HEK293 (cell line): ENCODE measurements around the gene LMF1.

ENCODE experiments used
- CTCF ChIA-PET: fragments of 350-600 bp; formaldehyde crosslinking; extraction: SDS; loops from one replicate; lab custom pipeline; 2021; ENCODE audit warnings: antibody characterized with exemption; lab: Yijun Ruan, JAX
- POLR2A ChIA-PET: fragments of 300-600 bp; formaldehyde crosslinking; extraction: SDS; loops from one replicate; lab custom pipeline; 2020; ENCODE audit warnings: antibody characterized with exemption, inconsistent platforms; lab: Yijun Ruan, JAX
- H3K27ac ChIP-seq: fragments of 200-500 bp; sonication (Bioruptor generic); 2 replicates; pipeline ENCODE4 v1.5.1; 2014; ENCODE audit warnings: low read depth, low read length, control low read depth, inconsistent platforms; ENCODE audit errors: extremely low read depth
- H3K36me3 ChIP-seq, 2 experiments: fragments of 200-500 bp in 1 of 2; sonication (Bioruptor generic) in 1 of 2; 1 replicate in 1 of 2; 2 replicates in 1 of 2; pipeline ENCODE4 v1.5.1; 2014 to 2017; ENCODE audit warnings: inconsistent platforms in 2 of 2, low read length in 2 of 2; ENCODE audit not compliant: control insufficient read depth in 2 of 2, insufficient read depth in 1 of 2
- H3K4me1 ChIP-seq: fragments of 200-500 bp; sonication (Bioruptor generic); 2 replicates; pipeline ENCODE4 v1.5.1; 2014; ENCODE audit warnings: mild to moderate bottlenecking, low read length, inconsistent platforms; ENCODE audit not compliant: control insufficient read depth, insufficient read depth
- H3K4me3 ChIP-seq: 2 replicates; pipeline ENCODE4 v1.5.1; 2011; ENCODE audit warnings: low read depth, mild to moderate bottlenecking, control low read depth, low read length, moderate library complexity
- H3K9me3 ChIP-seq: fragments of 200-500 bp; sonication (Bioruptor generic); 2 replicates; pipeline ENCODE4 v1.5.1; 2014; ENCODE audit warnings: low read depth, low read length, inconsistent platforms; ENCODE audit not compliant: control insufficient read depth, insufficient read depth
- EGR2 ChIP-seq: fragments of 450-650 bp; formaldehyde crosslinking; IDR thresholded peaks from 2 replicates; pipeline ENCODE4 v1.5.1; 2016; ENCODE audit warnings: low read depth, missing biosample characterization, missing genetic modification characterization
- HOXD13 ChIP-seq: sonication (generic); formaldehyde crosslinking; IDR thresholded peaks from 2 replicates; pipeline ENCODE4 v1.8.0; 2022; ENCODE audit warnings: missing genetic modification reagents, borderline replicate concordance
- IKZF3 ChIP-seq: fragments of 450-650 bp; IDR thresholded peaks from 2 replicates; pipeline ENCODE4 v1.5.0; 2018; ENCODE audit warnings: missing biosample characterization, mild to moderate bottlenecking, missing genetic modification characterization, moderate library complexity
- SCRT1 ChIP-seq: fragments of 450-650 bp; formaldehyde crosslinking; IDR thresholded peaks from 2 replicates; pipeline ENCODE4 v1.5.1; 2016; ENCODE audit warnings: missing biosample characterization, missing genetic modification characterization, borderline replicate concordance
- SP2 ChIP-seq: fragments of 450-650 bp; formaldehyde crosslinking; IDR thresholded peaks from 2 replicates; pipeline ENCODE4 v1.5.1; 2016; ENCODE audit warnings: missing biosample characterization, missing genetic modification characterization
- TCF7L2 ChIP-seq: IDR thresholded peaks from 2 replicates; pipeline ENCODE4 v1.6.1; 2011; ENCODE audit warnings: low read depth, mild to moderate bottlenecking, inconsistent platforms, low read length, moderate library complexity, borderline replicate concordance
- ZBTB17 ChIP-seq: fragments of 450-650 bp; formaldehyde crosslinking; IDR thresholded peaks from 2 replicates; pipeline ENCODE4 v1.5.1; 2016; ENCODE audit warnings: missing biosample characterization, missing genetic modification characterization
- ZIC2 ChIP-seq: fragments of 450-650 bp; formaldehyde crosslinking; IDR thresholded peaks from 2 replicates; pipeline ENCODE4 v1.5.1; 2016; ENCODE audit warnings: missing biosample characterization, missing genetic modification characterization
- ZNF335 ChIP-seq: fragments of 450-650 bp; formaldehyde crosslinking; conservative IDR thresholded peaks from 2 replicates; pipeline ENCODE4 v1.5.1; 2016; ENCODE audit warnings: missing biosample characterization, missing genetic modification characterization
- ZNF394 ChIP-seq: fragments of 450-650 bp; formaldehyde crosslinking; IDR thresholded peaks from 2 replicates; pipeline ENCODE4 v1.5.1; 2016; ENCODE audit warnings: missing biosample characterization, missing genetic modification characterization, mild to moderate bottlenecking, moderate library complexity, borderline replicate concordance
- ZNF426 ChIP-seq: fragments of 450-650 bp; formaldehyde crosslinking; IDR thresholded peaks from 2 replicates; pipeline ENCODE4 v1.5.1; 2017; ENCODE audit warnings: missing biosample characterization, missing genetic modification characterization, mild to moderate bottlenecking, inconsistent platforms, moderate library complexity
- ZNF549 ChIP-seq: fragments of 450-650 bp; IDR thresholded peaks from 2 replicates; pipeline ENCODE4 v1.5.1; 2018; ENCODE audit warnings: missing biosample characterization, missing genetic modification characterization, mild to moderate bottlenecking, inconsistent platforms, moderate library complexity
- ZNF664 ChIP-seq: fragments of 450-650 bp; formaldehyde crosslinking; IDR thresholded peaks from 2 replicates; pipeline ENCODE4 v1.5.1; 2016; ENCODE audit warnings: missing biosample characterization, missing genetic modification characterization
- ZNF677 ChIP-seq: fragments of 450-650 bp; IDR thresholded peaks from 2 replicates; pipeline ENCODE4 v1.5.0; 2018; ENCODE audit warnings: missing biosample characterization, mild to moderate bottlenecking, missing genetic modification characterization, moderate library complexity
- ZNF776 ChIP-seq: fragments of 450-650 bp; formaldehyde crosslinking; IDR thresholded peaks from 2 replicates; pipeline ENCODE4 v1.5.0; 2017; ENCODE audit warnings: missing biosample characterization, missing genetic modification characterization, borderline replicate concordance
- ZNF785 ChIP-seq: fragments of 450-650 bp; formaldehyde crosslinking; IDR thresholded peaks from 2 replicates; pipeline ENCODE4 v1.5.1; 2016; ENCODE audit warnings: missing biosample characterization, missing genetic modification characterization
- TF ChIP-seq, protein P1 (sequence below): fragments of 450-650 bp; formaldehyde crosslinking; IDR thresholded peaks from 2 replicates; pipeline ENCODE4 v1.5.1; 2016; ENCODE audit warnings: missing biosample characterization, missing genetic modification characterization
- TF ChIP-seq, protein P2 (sequence below): fragments of 450-650 bp; formaldehyde crosslinking; conservative IDR thresholded peaks from 2 replicates; pipeline ENCODE4 v1.5.1; 2016; ENCODE audit warnings: low read depth, missing biosample characterization, missing genetic modification characterization

Gene LMF1

DNA sequence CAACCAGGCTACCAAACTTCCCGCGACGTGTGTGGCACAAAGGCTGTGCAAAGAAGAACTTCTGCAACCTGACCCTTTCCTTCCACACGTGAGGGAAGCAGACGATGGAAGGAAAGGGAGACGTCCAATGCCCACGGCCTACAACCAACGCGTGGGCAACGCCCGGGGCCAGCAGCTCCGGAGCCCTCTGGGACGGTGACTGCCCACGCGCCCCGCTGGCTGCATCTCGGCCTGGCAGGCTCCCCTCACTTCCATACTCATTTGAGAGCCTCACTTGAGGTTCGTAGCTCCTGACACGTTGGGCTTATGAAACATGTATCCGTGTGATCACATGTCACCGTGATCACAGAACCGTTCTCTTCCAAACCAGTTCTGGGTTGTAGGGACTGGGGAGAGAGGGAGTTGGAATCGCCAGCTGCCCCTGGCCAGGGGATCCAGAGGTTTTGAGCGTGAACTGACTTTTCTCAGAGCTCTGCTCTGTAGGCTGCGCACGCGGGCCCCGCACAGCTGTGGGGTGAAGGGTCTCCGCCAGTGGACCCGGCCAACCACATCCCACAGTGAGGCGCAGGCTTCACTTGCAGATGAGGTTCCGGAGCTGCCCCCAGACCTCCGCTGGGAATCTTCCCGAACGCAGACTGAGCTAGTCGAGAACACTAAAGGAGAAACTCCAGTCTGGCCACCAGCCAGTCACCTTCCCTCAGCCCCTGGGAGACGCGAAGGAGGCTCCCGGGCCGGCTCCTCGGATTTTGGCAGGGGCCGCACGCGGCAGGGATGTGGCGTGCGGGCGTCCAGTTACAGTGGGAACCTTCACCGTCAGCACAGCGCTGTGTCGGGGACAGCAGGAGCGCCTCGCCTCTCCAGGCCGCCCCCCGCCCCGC lies 1.0 kb downstream of the LMF1 start (continued):
- no peak for TF ChIP-seq ZNF785 (tag by site-specific recombination)
- no peak for TF ChIP-seq ZNF549 (tag by site-specific recombination)
- TF ChIP-seq ZNF335, result no peak
- TF ChIP-seq SP2 (tag by site-specific recombination), result no peak
- 0 out of 2 replicates have a peak, but pooled peaks have one; percentile 12 for TF ChIP-seq ZBTB17 (tag by site-specific recombination)
- no peak for TF ChIP-seq IKZF3
- peak; percentile 49; the same call in 1 of the 2 replicates for TF ChIP-seq EGR2 (tag by site-specific recombination)
- TF ChIP-seq ZNF677 (tag by site-specific recombination), result no peak
- TF ChIP-seq ZNF664 (tag by site-specific recombination), result no peak
- TF ChIP-seq, protein P1, sequence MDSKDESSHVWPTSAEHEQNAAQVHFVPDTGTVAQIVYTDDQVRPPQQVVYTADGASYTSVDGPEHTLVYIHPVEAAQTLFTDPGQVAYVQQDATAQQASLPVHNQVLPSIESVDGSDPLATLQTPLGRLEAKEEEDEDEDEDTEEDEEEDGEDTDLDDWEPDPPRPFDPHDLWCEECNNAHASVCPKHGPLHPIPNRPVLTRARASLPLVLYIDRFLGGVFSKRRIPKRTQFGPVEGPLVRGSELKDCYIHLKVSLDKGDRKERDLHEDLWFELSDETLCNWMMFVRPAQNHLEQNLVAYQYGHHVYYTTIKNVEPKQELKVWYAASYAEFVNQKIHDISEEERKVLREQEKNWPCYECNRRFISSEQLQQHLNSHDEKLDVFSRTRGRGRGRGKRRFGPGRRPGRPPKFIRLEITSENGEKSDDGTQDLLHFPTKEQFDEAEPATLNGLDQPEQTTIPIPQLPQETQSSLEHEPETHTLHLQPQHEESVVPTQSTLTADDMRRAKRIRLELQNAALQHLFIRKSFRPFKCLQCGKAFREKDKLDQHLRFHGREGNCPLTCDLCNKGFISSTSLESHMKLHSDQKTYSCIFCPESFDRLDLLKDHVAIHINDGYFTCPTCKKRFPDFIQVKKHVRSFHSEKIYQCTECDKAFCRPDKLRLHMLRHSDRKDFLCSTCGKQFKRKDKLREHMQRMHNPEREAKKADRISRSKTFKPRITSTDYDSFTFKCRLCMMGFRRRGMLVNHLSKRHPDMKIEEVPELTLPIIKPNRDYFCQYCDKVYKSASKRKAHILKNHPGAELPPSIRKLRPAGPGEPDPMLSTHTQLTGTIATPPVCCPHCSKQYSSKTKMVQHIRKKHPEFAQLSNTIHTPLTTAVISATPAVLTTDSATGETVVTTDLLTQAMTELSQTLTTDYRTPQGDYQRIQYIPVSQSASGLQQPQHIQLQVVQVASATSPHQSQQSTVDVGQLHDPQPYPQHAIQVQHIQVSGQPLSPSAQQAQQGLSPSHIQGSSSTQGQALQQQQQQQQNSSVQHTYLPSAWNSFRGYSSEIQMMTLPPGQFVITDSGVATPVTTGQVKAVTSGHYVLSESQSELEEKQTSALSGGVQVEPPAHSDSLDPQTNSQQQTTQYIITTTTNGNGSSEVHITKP (tag by site-specific recombination), result peak; percentile 40; the same call in 1 of the 2 replicates

DNA sequence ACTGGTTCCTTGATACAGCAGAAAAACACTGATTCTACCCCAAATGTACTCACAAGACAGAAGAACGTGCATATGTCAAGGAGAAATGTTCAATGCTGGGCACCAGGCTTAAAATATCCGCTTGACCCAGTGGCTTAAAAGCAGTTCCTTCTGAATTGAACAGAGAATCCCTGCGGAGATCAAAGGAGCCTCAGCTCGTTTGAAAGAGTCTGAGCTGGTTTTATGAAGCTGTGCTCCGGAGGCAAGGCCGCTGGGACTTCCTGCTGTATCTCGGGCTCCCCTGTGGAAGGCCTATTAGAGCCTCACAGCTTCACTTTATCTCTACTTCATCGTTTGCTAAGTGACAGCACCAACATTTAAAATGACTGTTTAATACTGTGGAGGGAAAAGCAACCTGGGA lies 2.2 kb downstream of the LMF1 start:
- no peak overlapping the region for H3K4me3 ChIP-seq
- TF ChIP-seq, protein P1 (tag by site-specific recombination), result no peak
- TF ChIP-seq TCF7L2 (peak; percentile 90), EGR2 (tag by site-specific recombination) (no peak), ZIC2 (peak; percentile 88)
- H3K9me3 ChIP-seq, result no peaks in the 10 kb centered on the region
- POLR2A ChIA-PET, result no interaction called here
- H3K4me1 ChIP-seq, result peaks cover 7% of the 10 kb centered on the region; the same call in 1 of the 2 replicates
- peaks cover 0 to 26% of the 10 kb centered on the region in 2 experiments; a peak in 1 of 3 replicates for H3K36me3 ChIP-seq
- H3K27ac ChIP-seq, result no peak overlapping the region
- CTCF ChIA-PET, result interaction anchor here (1.5 kb wide), 1 partner anchor 87 kb away, joined by 5 read pairs; no protein-coding TSS in a partner anchor

DNA sequence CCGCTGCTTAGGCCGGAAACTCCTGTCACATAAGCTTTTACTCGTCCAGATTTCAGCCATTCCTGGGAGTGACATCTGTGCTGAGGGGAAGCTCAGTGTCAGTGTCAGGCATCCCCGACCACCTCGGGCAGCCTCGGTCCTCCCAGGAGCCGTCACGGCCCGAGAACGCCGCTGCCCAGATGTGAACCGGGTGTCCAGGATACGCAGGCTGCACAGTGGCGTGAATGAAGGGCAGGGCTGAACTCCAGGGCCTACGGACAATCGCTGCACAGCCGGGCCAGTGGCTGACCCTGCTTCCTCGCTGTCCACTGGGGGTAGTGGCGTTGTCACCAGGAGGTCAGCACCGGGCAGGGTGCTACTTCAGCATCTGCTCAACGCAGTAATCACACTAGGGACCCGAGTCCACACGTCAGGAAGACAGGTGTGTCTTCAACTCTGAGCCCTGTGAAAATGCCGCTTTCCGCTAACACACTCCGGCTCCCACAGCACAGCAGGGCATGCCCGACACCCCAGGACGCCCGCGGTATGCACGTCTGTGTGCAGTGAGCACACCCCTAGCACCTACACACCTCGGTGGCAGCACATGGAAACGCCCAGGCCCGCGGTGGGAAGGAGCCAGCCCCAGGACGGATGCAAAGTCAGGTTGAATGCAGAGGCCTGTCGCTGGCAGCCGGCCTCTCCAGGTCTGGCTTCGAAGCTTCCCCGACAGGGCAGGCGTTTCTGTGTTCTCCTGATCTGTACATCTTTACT lies 3.1 kb downstream of the LMF1 start:
- H3K27ac ChIP-seq, result no peak overlapping the region
- ChIA-PET POLR2A (no interaction called here), CTCF (no interaction called here)
- H3K9me3 ChIP-seq, result no peaks in the 10 kb centered on the region
- H3K4me1 ChIP-seq, result peaks cover 7% of the 10 kb centered on the region; the same call in 1 of the 2 replicates
- no peak overlapping the region for H3K4me3 ChIP-seq
- H3K36me3 ChIP-seq, result peaks cover 0 to 26% of the 10 kb centered on the region in 2 experiments; a peak in 1 of 3 replicates
- TF ChIP-seq HOXD13 (CRISPR knock-in tag) (no peak), SCRT1 (no peak), ZNF394 (tag by site-specific recombination) (no peak), ZNF426 (tag by site-specific recombination) (no peak), ZNF776 (tag by site-specific recombination) (no peak)
- TF ChIP-seq, protein P2, sequence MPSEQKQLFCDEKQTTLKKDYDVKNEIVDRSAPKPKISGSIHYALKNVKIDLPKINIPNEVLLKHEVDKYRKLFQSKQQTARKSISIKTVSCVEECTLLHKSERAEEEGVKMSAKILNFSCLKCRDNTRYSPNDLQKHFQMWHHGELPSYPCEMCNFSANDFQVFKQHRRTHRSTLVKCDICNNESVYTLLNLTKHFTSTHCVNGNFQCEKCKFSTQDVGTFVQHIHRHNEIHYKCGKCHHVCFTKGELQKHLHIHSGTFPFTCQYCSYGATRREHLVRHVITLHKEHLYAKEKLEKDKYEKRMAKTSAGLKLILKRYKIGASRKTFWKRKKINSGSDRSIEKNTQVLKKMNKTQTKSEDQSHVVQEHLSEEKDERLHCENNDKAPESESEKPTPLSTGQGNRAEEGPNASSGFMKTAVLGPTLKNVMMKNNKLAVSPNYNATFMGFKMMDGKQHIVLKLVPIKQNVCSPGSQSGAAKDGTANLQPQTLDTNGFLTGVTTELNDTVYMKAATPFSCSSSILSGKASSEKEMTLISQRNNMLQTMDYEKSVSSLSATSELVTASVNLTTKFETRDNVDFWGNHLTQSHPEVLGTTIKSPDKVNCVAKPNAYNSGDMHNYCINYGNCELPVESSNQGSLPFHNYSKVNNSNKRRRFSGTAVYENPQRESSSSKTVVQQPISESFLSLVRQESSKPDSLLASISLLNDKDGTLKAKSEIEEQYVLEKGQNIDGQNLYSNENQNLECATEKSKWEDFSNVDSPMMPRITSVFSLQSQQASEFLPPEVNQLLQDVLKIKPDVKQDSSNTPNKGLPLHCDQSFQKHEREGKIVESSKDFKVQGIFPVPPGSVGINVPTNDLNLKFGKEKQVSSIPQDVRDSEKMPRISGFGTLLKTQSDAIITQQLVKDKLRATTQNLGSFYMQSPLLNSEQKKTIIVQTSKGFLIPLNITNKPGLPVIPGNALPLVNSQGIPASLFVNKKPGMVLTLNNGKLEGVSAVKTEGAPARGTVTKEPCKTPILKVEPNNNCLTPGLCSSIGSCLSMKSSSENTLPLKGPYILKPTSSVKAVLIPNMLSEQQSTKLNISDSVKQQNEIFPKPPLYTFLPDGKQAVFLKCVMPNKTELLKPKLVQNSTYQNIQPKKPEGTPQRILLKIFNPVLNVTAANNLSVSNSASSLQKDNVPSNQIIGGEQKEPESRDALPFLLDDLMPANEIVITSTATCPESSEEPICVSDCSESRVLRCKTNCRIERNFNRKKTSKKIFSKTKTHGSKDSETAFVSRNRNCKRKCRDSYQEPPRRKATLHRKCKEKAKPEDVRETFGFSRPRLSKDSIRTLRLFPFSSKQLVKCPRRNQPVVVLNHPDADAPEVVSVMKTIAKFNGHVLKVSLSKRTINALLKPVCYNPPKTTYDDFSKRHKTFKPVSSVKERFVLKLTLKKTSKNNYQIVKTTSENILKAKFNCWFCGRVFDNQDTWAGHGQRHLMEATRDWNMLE (tag by site-specific recombination), result no peak
